Naive thymus-derived CD4-positive, alpha-beta T cell (primary cell): ENCODE measurements around the gene MEF2A. TPM values are rescaled to one million over a fixed set of nuclear protein-coding genes. Genes with fewer than 3 reads are reported as not detected.

Experiments
- ATAC-seq: fragments of 150-1000 bp; cut with Tn5 transposase; 2 replicates; pipeline ENCODE4 v1.10.0; 2021; ENCODE audit warnings: mild to moderate bottlenecking, moderate library complexity
- CTCF ChIA-PET: fragments of 350-600 bp; sonication (Branson Sonifier 250); formaldehyde crosslinking; loops from one replicate; lab custom pipeline; 2021; ENCODE audit warnings: antibody characterized with exemption; lab: Charles Lee
- POLR2A ChIA-PET: fragments of 350-600 bp; sonication (Branson Sonifier 250); formaldehyde crosslinking; loops from one replicate; lab custom pipeline; 2021; ENCODE audit warnings: antibody characterized with exemption, inconsistent platforms; lab: Charles Lee
- DNase-seq, 9 donors: peaks; one replicate each; pipeline versions ENCODE4 v3.0.0 to v3.0.0-alpha.2; 2020 to 2022; ENCODE audit warnings: mixed read lengths in 1 of 9
- H3K27ac ChIP-seq: one replicate; pipeline ENCODE4 v1.7.0; 2013; ENCODE audit warnings: mild to moderate bottlenecking, low read depth, low read length, moderate library complexity
- H3K27me3 ChIP-seq, 2 donors: one replicate each; pipeline ENCODE4 v1.7.0; 2013; ENCODE audit warnings: low read length in 2 of 2, mild to moderate bottlenecking in 2 of 2, moderate library complexity in 2 of 2; ENCODE audit not compliant: control insufficient read depth in 2 of 2, insufficient read depth in 2 of 2
- H3K36me3 ChIP-seq, 3 experiments: 1 replicate in 2 of 3; 2 replicates in 1 of 3; pipeline ENCODE4 v1.7.0; 2013; ENCODE audit warnings: low read length in 3 of 3, mild to moderate bottlenecking in 3 of 3, moderate library complexity in 1 of 3; ENCODE audit not compliant: insufficient read depth in 3 of 3, control insufficient read depth in 2 of 3
- H3K4me1 ChIP-seq, 2 donors: one replicate each; pipeline ENCODE4 v1.7.0; 2013; ENCODE audit warnings: low read length in 2 of 2, mild to moderate bottlenecking in 2 of 2, moderate library complexity in 1 of 2; ENCODE audit not compliant: control insufficient read depth in 2 of 2, insufficient read depth in 2 of 2
- H3K4me3 ChIP-seq: 2 replicates; pipeline ENCODE4 v1.7.0; 2013; ENCODE audit warnings: mild to moderate bottlenecking, low read length
- H3K9me3 ChIP-seq, 3 experiments: 1 replicate in 2 of 3; 2 replicates in 1 of 3; pipeline ENCODE4 v1.7.0; 2013; ENCODE audit warnings: low read length in 3 of 3; ENCODE audit not compliant: control insufficient read depth in 2 of 3
- H3K27ac Mint-ChIP-seq, 9 donors: one replicate each; pipeline ENCODE4 v1.8.0; 2020 to 2022; ENCODE audit warnings: mixed read lengths in 9 of 9, mild to moderate bottlenecking in 8 of 9, moderate library complexity in 5 of 9, inconsistent platforms in 2 of 9
- H3K27me3 Mint-ChIP-seq, 5 donors: one replicate each; pipeline ENCODE4 v1.8.0; 2021 to 2022; ENCODE audit warnings: mixed read lengths in 5 of 5, mild to moderate bottlenecking in 1 of 5
- H3K36me3 Mint-ChIP-seq, 5 donors: one replicate each; pipeline ENCODE4 v1.8.0; 2020 to 2022; ENCODE audit warnings: mixed read lengths in 5 of 5, mild to moderate bottlenecking in 3 of 5, inconsistent platforms in 1 of 5
- H3K4me1 Mint-ChIP-seq, 7 donors: one replicate each; pipeline ENCODE4 v1.8.0; 2020 to 2022; ENCODE audit warnings: mixed read lengths in 7 of 7, mild to moderate bottlenecking in 3 of 7, inconsistent platforms in 1 of 7
- H3K4me3 Mint-ChIP-seq, 10 donors: one replicate each; pipeline ENCODE4 v1.8.0; 2020 to 2022; ENCODE audit warnings: mild to moderate bottlenecking in 10 of 10, mixed read lengths in 10 of 10, moderate library complexity in 6 of 10, inconsistent platforms in 2 of 10
- H3K9me3 Mint-ChIP-seq, 11 donors: one replicate each; pipeline ENCODE4 v1.8.0; 2020 to 2022; ENCODE audit warnings: mixed read lengths in 11 of 11, mild to moderate bottlenecking in 4 of 11, inconsistent platforms in 1 of 11, moderate library complexity in 1 of 11
- intact Hi-C, 2 donors: fragments of 100-400 bp; cut with micrococcal nuclease; formaldehyde crosslinking; loops; one replicate each; pipeline ENCODE4 v1.15.1; 2023
- polyA plus RNA-seq, 2 donors: library from polyadenylated mRNA; unstranded; fragments of 300-500 nt; fragmentation: Illumina TruSeq; gene quantifications; one replicate each; pipeline ENCODE4 v1.2.3, GENCODE V29; 2021
- total RNA-seq, 6 experiments: library from RNA in 5 of 6; stranded (reverse) in 5 of 6; gene quantifications; 1 replicate in 5 of 6; 2 replicates in 1 of 6; pipeline ENCODE4 v1.2.3 and lab custom pipeline; 2021 to 2026

The MEF2A gene
- total and polyA plus RNA-seq, 7 experiments from 2014 or later, result 17.2 to 42.8 (median 34.0) TPM

GRCh38 chr15:99716540-99717095 lies 150.8 kb downstream of the MEF2A start:
- H3K27me3 Mint-ChIP-seq, result no peaks in the 10 kb centered on the region
- Histone ChIP-seq H3K27ac (no peak overlapping the region), H3K27me3 (no peaks in the 10 kb centered on the region), H3K9me3 (no peaks in the 10 kb centered on the region), H3K4me3 (no peak overlapping the region), H3K4me1 (peaks cover 7 to 25% of the 10 kb centered on the region in 2 donors), H3K36me3 (peaks cover 0 to 25% (median 4%) of the 10 kb centered on the region in 3 experiments)
- DNase-seq (no peak), ATAC-seq (no peak)
- intact Hi-C loops, result no loop called here
- H3K9me3 Mint-ChIP-seq, result no peaks in the 10 kb centered on the region
- peaks cover 23 to 35% (median 28%) of the 10 kb centered on the region in 7 donors for H3K4me1 Mint-ChIP-seq
- ChIA-PET CTCF (interaction anchor here (1.3 kb wide), 1 partner anchor 11 kb away, joined by 3 read pairs; no protein-coding TSS in a partner anchor), POLR2A (interaction anchor here (0.6 kb wide), 1 partner anchor 153 kb away, joined by 3 read pairs; no protein-coding TSS in a partner anchor)
- peaks cover 3 to 25% (median 9%) of the 10 kb centered on the region in 5 donors for H3K36me3 Mint-ChIP-seq
- no peak overlapping the region for H3K4me3 Mint-ChIP-seq
- peak overlapping the region in 1 of 9 donors; percentile 41 for H3K27ac Mint-ChIP-seq

GRCh38 chr15:99717161-99718009 lies 151.6 kb downstream of the MEF2A start:
- Histone ChIP-seq H3K27ac (no peak overlapping the region), H3K27me3 (no peaks in the 10 kb centered on the region), H3K4me3 (no peak overlapping the region), H3K36me3 (peaks cover 0 to 18% (median 4%) of the 10 kb centered on the region in 3 experiments), H3K4me1 (peaks cover 7 to 25% of the 10 kb centered on the region in 2 donors), H3K9me3 (no peaks in the 10 kb centered on the region)
- Mint-ChIP-seq H3K27me3 (no peaks in the 10 kb centered on the region), H3K36me3 (peaks cover 3 to 23% (median 8%) of the 10 kb centered on the region in 5 donors), H3K4me3 (no peak overlapping the region), H3K27ac (peak overlapping the region in 1 of 9 donors; percentile 2), H3K4me1 (peaks cover 21 to 37% (median 35%) of the 10 kb centered on the region in 7 donors), H3K9me3 (no peaks in the 10 kb centered on the region)
- DNase-seq, result no peak
- no peak for ATAC-seq
- intact Hi-C loops, result no loop called here
- ChIA-PET POLR2A (no interaction called here), CTCF (interaction anchor here (1.3 to 1.5 kb wide), 2 partner anchors 10 to 12 kb away, joined by 3 read pairs; no protein-coding TSS in a partner anchor)

GRCh38 chr15:99718421-99718820 lies 152.6 kb downstream of the MEF2A start:
- CTCF ChIA-PET, result interaction anchor here (1.5 to 1.9 kb wide), 3 partner anchors 11 to 15 kb away, joined by 3 to 10 read pairs (median 3); partner anchors contain the start of gene LYSMD4

GRCh38 chr15:99719096-99719541 lies 153.3 kb downstream of the MEF2A start:
- CTCF ChIA-PET, result interaction anchor here (1.5 to 1.9 kb wide), 3 partner anchors 10 to 15 kb away, joined by 3 to 10 read pairs (median 3); partner anchors contain the start of gene LYSMD4
- no peaks in the 10 kb centered on the region for H3K9me3 ChIP-seq
- no peak overlapping the region for H3K27ac ChIP-seq
- H3K4me3 ChIP-seq, result no peak overlapping the region
- DNase-seq (no peak), ATAC-seq (peak; percentile 21)
- Mint-ChIP-seq H3K36me3 (peaks cover 0 to 23% (median 0%) of the 10 kb centered on the region in 5 donors), H3K4me1 (peaks cover 23 to 42% (median 34%) of the 10 kb centered on the region in 7 donors), H3K27me3 (no peaks in the 10 kb centered on the region), H3K4me3 (peak overlapping the region in 4 of 10 donors; percentile 17 to 77 (median 48)), H3K27ac (peak overlapping the region in 4 of 9 donors; percentile 10 to 90 (median 54)), H3K9me3 (no peaks in the 10 kb centered on the region)
- POLR2A ChIA-PET, result interaction anchor here (0.6 to 1.7 kb wide), 6 partner anchors 9 to 21 kb away, joined by 3 to 4 read pairs (median 4); no protein-coding TSS in a partner anchor
- peaks cover 7 to 25% of the 10 kb centered on the region in 2 donors for H3K4me1 ChIP-seq
- no peaks in the 10 kb centered on the region for H3K27me3 ChIP-seq
- intact Hi-C loops, result no loop called here
- peaks cover 0 to 10% (median 0%) of the 10 kb centered on the region in 3 experiments for H3K36me3 ChIP-seq

More at GRCh38 chr15:99718421-99718820, 152.6 kb downstream of the MEF2A start:
- Mint-ChIP-seq H3K27me3 (no peaks in the 10 kb centered on the region), H3K4me1 (peaks cover 21 to 36% (median 34%) of the 10 kb centered on the region in 7 donors), H3K27ac (peak overlapping the region in 3 of 9 donors; percentile 8 to 90 (median 8)), H3K4me3 (no peak overlapping the region), H3K9me3 (no peaks in the 10 kb centered on the region), H3K36me3 (peaks cover 0 to 23% (median 0%) of the 10 kb centered on the region in 5 donors)
- Histone ChIP-seq H3K27me3 (no peaks in the 10 kb centered on the region), H3K9me3 (no peaks in the 10 kb centered on the region), H3K4me1 (peaks cover 7 to 25% of the 10 kb centered on the region in 2 donors), H3K27ac (no peak overlapping the region), H3K4me3 (no peak overlapping the region), H3K36me3 (peaks cover 0 to 10% (median 0%) of the 10 kb centered on the region in 3 experiments)
- DNase-seq (no peak), ATAC-seq (no peak)
- POLR2A ChIA-PET, result interaction anchor here (0.6 to 1.7 kb wide), 5 partner anchors 10 to 91 kb away, joined by 3 to 4 read pairs (median 4); no protein-coding TSS in a partner anchor
- intact Hi-C loops, result no loop called here

- H3K4me1 Mint-ChIP-seq, result peaks cover 23 to 44% (median 34%) of the 10 kb centered on the region in 7 donors
- peak in 2 of 9 donors; percentile 22 to 23 for DNase-seq
- CTCF ChIA-PET, result interaction anchor here (1.0 kb wide), 1 partner anchor 8 kb away, joined by 4 read pairs; no protein-coding TSS in a partner anchor
Measured at GRCh38 chr15:99720533-99720932, 154.7 kb downstream of the MEF2A start.

More at GRCh38 chr15:99720533-99720932, 154.7 kb downstream of the MEF2A start:
- peak overlapping the region; percentile 46 for H3K27ac ChIP-seq
- H3K27me3 ChIP-seq, result no peaks in the 10 kb centered on the region
- ATAC-seq, result peak; percentile 50
- Mint-ChIP-seq H3K27ac (peak overlapping the region; percentile 66 to 93 (median 83)), H3K36me3 (peaks cover 0 to 23% (median 0%) of the 10 kb centered on the region in 5 donors), H3K27me3 (no peaks in the 10 kb centered on the region), H3K4me3 (peak overlapping the region; percentile 60 to 87 (median 78)), H3K9me3 (no peaks in the 10 kb centered on the region)
- no peaks in the 10 kb centered on the region for H3K9me3 ChIP-seq
- H3K4me3 ChIP-seq, result peak overlapping the region; percentile 17
- POLR2A ChIA-PET, result interaction anchor here (1.2 to 2.9 kb wide), 2 partner anchors 12 to 13 kb away, joined by 3 to 13 read pairs; partner anchors contain the start of gene LYSMD4
- peaks cover 7 to 25% of the 10 kb centered on the region in 2 donors for H3K4me1 ChIP-seq
- intact Hi-C loops, result loop anchor here (1.0 kb wide), 2 partner anchors 13 kb away; partner anchors contain the start of gene LYSMD4 (in 2 of the 2)
- H3K36me3 ChIP-seq, result peaks cover 0 to 5% (median 0%) of the 10 kb centered on the region in 3 experiments
